ENCODE measurements around the gene SLC6A17.

Gene SLC6A17

DNA sequence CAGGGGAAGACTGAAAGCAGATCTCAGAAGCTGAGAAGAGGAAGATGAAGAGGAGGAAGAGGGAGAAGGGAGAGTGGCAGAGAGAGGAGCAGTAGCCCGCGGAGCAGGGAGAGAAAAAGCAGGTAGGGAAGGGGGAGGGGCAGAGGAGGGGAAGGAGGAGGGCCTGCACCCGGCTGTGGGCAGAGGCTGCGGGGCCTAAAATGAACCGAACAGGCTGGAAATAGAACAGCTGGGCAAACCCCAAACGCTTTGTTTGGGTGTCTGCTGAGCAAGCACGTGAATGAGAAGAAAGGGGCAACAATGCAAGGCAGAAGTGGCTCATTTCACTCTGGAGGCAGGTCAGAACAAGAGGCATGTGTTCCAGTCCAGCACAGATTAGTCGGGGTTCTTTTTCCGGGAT is 93.3 kb downstream of the SLC6A17 start:
- no peak for DNase-seq

GRCh38 chr1:110245876-110246620 is 95.8 kb downstream of the SLC6A17 start:
- DNase-seq: no peak

DNA sequence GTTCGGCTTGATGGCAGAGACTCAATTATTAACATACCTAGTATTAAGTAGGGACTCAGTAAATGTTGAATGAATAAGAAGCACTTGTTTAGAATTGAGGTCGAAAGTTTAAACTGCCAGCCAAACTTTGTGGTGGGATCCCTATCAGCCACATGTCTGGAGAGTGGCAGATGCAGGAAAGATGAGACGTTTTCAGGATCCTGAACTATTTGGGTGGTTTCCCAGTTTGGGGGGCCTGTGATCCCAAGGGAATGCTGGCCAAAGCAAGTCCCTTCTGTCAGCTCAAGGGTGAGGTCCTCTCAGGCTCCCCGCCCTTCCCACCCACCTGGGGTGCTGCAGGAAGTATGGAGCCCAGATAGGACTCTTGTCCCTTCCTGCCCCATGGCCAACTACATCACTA is 98.5 kb downstream of the SLC6A17 start:
- DNase-seq: no peak

DNA sequence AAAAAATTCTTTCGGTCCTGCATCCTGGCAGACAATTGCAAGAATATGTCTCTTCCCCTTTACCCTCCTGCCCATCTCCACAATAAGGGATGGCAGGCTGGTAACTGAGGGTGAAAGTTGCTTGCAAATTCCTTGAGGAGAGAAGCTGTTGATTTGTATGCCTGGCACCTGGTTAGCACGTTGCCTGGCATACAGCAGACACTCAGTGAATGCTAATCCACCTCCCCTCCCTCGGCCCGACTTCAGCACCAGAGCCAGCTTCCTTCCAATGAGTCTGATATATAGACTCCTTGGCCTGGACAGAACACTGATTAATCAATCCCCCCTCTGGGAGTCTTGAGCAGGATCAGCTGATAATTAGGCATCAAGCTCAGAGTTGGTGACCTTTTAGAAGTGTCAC is 99.0 kb downstream of the SLC6A17 start:
- DNase-seq: no peak

- no peak for DNase-seq
Observed at GRCh38 chr1:110250008-110250407, 99.7 kb downstream of the SLC6A17 start.

DNA sequence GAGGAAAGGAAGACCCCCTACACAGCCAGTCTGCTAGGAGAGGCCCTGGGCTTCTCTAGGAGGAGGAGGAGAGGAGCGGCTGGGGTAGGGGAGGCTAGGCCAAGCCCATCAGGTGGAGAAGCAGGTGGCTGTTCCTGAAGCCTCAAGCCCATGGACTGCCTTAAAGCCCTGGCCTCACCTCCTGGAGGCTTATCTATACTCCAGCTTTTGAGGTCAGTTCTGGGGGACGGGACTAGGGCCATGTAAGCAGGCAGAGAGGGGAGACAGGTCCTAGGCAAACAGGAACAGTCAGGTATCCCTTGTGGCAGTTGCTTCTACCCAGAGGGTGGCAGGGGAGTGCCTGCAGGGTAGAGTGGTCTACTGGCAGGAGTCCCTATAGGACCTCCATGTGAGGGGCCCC is 100.5 kb downstream of the SLC6A17 start:
- DNase-seq: no peak

Data from NCI-H446 treated with DMSO at 0.1 percent for 48 hours (cell line).